Fibroblast of pulmonary artery (primary cell): ENCODE measurements around the gene MYL2.
A peak's percentile ranks its signal among the peaks of the same experiment; 100 is the strongest.

ENCODE experiments used
- DNase-seq: peaks from one replicate; pipeline ENCODE4 v3.0.0-alpha.2; 2010; ENCODE audit warnings: low read depth
- H3K4me3 ChIP-seq: replicated peaks from 2 replicates; pipeline ENCODE4 v1.5.1; 2011; ENCODE audit warnings: low read depth, mild to moderate bottlenecking, control low read depth, low read length, moderate library complexity
- CTCF ChIP-seq: IDR thresholded peaks from 2 replicates; pipeline ENCODE4 v1.5.1; 2011; ENCODE audit warnings: mild to moderate bottlenecking, control low read depth, low read length, inconsistent platforms; ENCODE audit errors: missing control alignments

MYL2 gene

DNA sequence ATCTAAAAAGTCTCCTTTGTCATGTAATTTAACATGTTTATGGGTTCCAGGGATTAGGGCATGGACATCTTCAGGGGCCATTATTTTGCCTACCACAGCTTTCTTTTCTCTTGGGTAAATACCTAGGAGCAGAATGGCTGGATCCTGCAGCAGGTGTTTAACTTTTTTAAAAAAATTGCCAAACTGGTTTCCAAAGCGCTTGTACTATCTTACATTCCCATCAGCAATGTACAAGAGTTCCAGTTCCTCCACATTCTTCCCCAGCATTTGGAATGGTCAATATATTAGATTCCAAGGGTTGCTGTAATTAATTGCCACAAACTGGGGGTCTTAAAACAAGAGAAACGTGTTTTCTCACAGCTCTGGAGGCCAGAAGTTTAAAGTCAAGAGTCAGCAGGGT, 27.7 kb upstream of the MYL2 start:
- DNase-seq, result no peak
- no peak for TF ChIP-seq CTCF
- no peak overlapping the region for H3K4me3 ChIP-seq

DNA sequence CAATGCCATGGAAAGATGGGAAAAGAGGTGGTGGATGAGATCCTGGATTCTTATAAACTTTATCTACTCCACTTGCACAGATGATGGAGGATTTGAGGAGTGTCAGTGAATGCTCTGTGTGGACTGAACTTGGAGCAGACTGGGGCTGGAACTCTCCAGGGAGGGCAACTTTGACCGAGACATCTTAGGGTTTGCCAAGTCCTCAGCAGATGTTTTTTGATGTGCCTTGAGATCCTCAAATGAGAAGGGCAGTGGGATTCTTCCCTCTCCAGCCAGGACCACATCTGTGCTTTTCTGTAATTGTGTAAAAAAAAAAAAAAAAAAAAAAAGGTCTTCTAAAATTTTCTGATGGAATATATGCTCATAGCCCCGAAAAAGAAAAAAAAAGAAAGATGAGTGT, 23.0 kb upstream of the MYL2 start:
- H3K4me3 ChIP-seq, result no peak overlapping the region
- TF ChIP-seq CTCF, result no peak
- no peak for DNase-seq

DNA sequence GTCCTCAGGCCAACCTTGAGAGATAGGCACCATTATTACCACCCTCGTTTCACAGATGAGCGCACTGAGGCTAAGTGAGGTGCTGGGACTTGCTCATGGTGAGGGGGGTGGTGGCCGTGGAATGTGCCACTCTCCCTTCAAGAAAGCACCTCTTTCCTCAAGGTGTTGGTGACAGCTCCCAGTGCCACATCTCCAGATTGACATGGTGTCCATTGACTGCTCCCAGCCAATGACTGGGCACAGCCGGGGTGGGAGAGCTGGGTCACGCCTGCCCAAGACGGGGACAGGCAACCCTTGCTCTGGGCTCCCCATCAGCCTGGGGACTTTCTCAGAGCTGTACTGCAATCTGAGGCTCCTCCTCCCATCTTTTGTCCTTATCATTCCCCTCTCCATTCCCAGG, 21.0 kb upstream of the MYL2 start:
- TF ChIP-seq CTCF, result no peak
- H3K4me3 ChIP-seq, result no peak overlapping the region
- no peak for DNase-seq

GRCh38 chr12:110940933-110941332, 20.6 kb upstream of the MYL2 start:
- DNase-seq, result no peak
- H3K4me3 ChIP-seq, result no peak overlapping the region
- TF ChIP-seq CTCF, result no peak

DNA sequence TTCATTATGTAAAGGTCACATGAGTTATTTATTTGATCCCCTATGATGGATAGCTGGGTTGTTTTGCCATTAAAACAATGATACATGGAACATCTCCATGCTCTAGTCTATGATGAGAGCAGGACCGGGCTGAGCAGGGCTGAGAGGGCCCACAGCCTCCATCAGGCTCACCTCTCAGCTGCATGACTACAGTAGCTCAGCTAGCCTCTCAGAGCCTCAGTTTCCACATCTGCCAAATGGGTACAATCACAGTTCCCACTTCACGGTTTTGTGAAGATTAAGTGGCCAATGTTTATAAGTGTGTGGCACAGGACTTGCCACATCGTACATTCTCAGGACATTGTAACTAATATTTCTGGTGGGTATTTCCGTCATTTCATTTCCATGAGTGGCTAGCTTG, 19.9 kb upstream of the MYL2 start:
- no peak overlapping the region for H3K4me3 ChIP-seq
- no peak for TF ChIP-seq CTCF
- DNase-seq, result no peak

DNA sequence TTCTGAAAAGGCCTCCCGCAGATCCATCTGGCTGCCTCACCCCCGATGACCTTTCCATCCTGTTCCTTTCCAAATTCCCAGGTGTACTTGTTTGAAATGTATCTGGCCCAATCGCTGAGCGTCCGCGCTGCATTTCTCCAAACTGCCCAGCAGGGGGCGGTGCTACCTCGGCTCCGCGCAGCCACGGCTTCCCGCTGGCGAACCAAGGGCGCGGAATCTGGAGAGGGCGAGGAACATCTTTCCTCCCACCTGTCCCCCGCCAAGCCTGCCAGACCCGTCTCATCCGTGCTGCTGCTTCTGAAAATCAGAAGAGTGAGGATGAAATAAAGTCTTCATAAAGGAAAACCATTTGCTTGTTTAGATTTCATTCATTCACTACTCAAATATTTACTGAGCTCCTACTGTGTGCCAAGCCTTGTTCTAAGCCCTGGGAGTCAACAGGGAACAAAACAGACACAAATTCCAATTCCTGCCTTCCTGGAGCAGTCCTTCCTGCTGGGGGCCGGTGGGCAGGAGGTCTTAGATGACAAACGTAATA, 16.8 kb upstream of the MYL2 start:
- DNase-seq, result peak; percentile 53
- no peak overlapping the region for H3K4me3 ChIP-seq
- peak; percentile 93 for TF ChIP-seq CTCF

DNA sequence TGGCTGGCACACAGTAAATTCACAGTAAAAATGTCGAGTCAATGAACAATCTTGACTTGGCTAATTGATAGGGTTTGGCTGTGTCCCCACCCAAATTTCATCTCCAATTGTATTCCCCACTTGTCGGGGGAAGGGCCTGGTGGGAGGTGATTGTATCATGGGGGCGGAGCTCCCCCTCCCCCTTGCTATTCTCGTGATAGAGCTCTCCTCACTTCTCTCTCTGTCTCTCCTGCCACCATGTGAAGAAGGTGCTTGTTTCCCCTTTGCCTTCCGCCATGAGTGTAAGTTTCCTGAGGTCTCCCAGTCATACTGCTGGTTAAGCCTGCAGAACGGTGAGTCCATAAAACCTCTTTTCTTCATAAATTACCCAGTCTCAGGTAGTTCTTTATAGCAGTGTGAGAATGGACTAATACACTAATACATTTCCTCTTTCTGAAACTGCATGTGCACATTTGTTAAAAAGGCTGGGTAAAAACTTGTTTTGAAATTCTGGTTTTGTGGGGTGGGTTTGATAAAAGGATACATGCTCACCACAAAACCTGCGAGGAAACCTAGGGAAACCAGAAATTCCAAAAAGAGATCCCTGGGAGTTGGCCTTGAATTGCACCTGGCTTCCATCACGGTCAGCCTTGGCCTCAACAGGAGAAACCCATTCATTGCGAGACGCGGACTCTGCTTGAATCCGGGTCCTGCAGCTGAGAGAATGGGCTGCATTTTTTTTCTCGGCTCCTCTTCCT, 16.2 kb upstream of the MYL2 start:
- no peak for DNase-seq
- H3K4me3 ChIP-seq, result no peak overlapping the region
- TF ChIP-seq CTCF, result no peak
